Vagina (tissue), 2 donors: Measurements from ENCODE around the gene TPST1. TPM values are rescaled to one million over a fixed set of nuclear protein-coding genes. Genes with fewer than 3 reads are reported as not detected.

ENCODE experiments used
- DNase-seq, 2 donors: peaks; one replicate each; pipeline ENCODE4 v3.0.0-alpha.2; 2017; ENCODE audit errors: extremely low spot score in 2 of 2
- H3K27ac ChIP-seq: fragments of 200-600 bp; sonication (generic); one replicate; pipeline ENCODE4 v1.5.1; 2019
- H3K27me3 ChIP-seq: fragments of 200-600 bp; sonication (generic); one replicate; pipeline ENCODE4 v1.5.1; 2019
- H3K36me3 ChIP-seq, 2 donors: fragments of 200-600 bp; sonication (generic); one replicate each; pipeline ENCODE4 v1.5.1; 2017 to 2019
- H3K4me1 ChIP-seq: fragments of 200-600 bp; sonication (generic); one replicate; pipeline ENCODE4 v1.5.1; 2019
- H3K4me3 ChIP-seq, 2 donors: fragments of 200-600 bp; sonication (generic); 1 replicate in 1 of 2; 2 replicates in 1 of 2; pipeline ENCODE4 v1.5.1; 2016 to 2019
- H3K9me3 ChIP-seq: fragments of 200-600 bp; sonication (generic); one replicate; pipeline ENCODE4 v1.5.1; 2019
- CTCF ChIP-seq, 3 experiments: fragments of 450-650 bp in 2 of 3; fragments of 200-600 bp in 1 of 3; sonication (generic) in 1 of 3; IDR thresholded peaks; one replicate each; pipeline ENCODE4 v1.5.1; 2017 to 2019; ENCODE audit warnings: antibody characterized with exemption in 3 of 3, mild to moderate bottlenecking in 2 of 3, moderate library complexity in 2 of 3
- POLR2A ChIP-seq, 2 donors: fragments of 450-650 bp; IDR thresholded peaks; one replicate each; pipeline ENCODE4 v1.6.1; 2017; ENCODE audit warnings: antibody characterized with exemption in 2 of 2, mild to moderate bottlenecking in 2 of 2, moderate library complexity in 2 of 2
- POLR2AphosphoS5 ChIP-seq, 2 donors: sonication (generic); formaldehyde crosslinking; IDR thresholded peaks; one replicate each; pipeline ENCODE4 v1.9.0; 2017; ENCODE audit warnings: antibody characterized with exemption in 2 of 2, mild to moderate bottlenecking in 2 of 2, low read depth in 1 of 2; ENCODE audit not compliant: insufficient read depth in 1 of 2
- intact Hi-C: fragments of 100-400 bp; cut with DNase I; formaldehyde crosslinking; loops from one replicate; pipeline ENCODE4 v1.15.1; 2023
- total RNA-seq: library from RNA; depleted of rRNA; stranded (reverse); fragments of >200 nt; gene quantifications from one replicate; pipeline ENCODE4 v1.2.3, GENCODE V29; 2016

Gene TPST1
- total RNA-seq, 1 donor from 2014 or later: 52.3 TPM

GRCh38 chr7:66188645-66189044 is 16.5 kb upstream of the TPST1 start:
- DNase-seq: no peak
- H3K4me3 ChIP-seq: no peak overlapping the region
- H3K9me3 ChIP-seq: no peaks in the 10 kb centered on the region
- TF ChIP-seq POLR2A (IDR thresholded peaks at IDR 0.05) (no peak), POLR2AphosphoS5 (IDR thresholded peaks at IDR 0.05; ENCODE audit: insufficient read depth in 1 of 2, low read depth in 1 of 2) (no peak), CTCF (IDR thresholded peaks at IDR 0.05) (no peak)
- H3K4me1 ChIP-seq: peaks cover 5% of the 10 kb centered on the region
- H3K27ac ChIP-seq: no peak overlapping the region
- H3K36me3 ChIP-seq: no peaks in the 10 kb centered on the region
- intact Hi-C loops: no loop called here
- H3K27me3 ChIP-seq: no peaks in the 10 kb centered on the region

GRCh38 chr7:66189695-66190503 is 15.2 kb upstream of the TPST1 start:
- H3K4me1 ChIP-seq: peaks cover 5% of the 10 kb centered on the region
- TF ChIP-seq POLR2AphosphoS5 (IDR thresholded peaks at IDR 0.05; ENCODE audit: insufficient read depth in 1 of 2, low read depth in 1 of 2) (no peak), CTCF (IDR thresholded peaks at IDR 0.05) (no peak), POLR2A (IDR thresholded peaks at IDR 0.05) (no peak)
- no peaks in the 10 kb centered on the region for H3K9me3 ChIP-seq
- intact Hi-C loops: no loop called here
- H3K36me3 ChIP-seq: no peaks in the 10 kb centered on the region
- no peaks in the 10 kb centered on the region for H3K27me3 ChIP-seq
- no peak overlapping the region for H3K27ac ChIP-seq
- no peak overlapping the region for H3K4me3 ChIP-seq
- no peak for DNase-seq

GRCh38 chr7:66190504-66190857 is 14.7 kb upstream of the TPST1 start:
- peaks cover 5% of the 10 kb centered on the region for H3K4me1 ChIP-seq
- no peak overlapping the region for H3K4me3 ChIP-seq
- H3K27ac ChIP-seq: no peak overlapping the region
- no peak for DNase-seq
- H3K36me3 ChIP-seq: no peaks in the 10 kb centered on the region
- no peaks in the 10 kb centered on the region for H3K9me3 ChIP-seq
- H3K27me3 ChIP-seq: no peaks in the 10 kb centered on the region
- intact Hi-C loops: no loop called here
- no peak for TF ChIP-seq CTCF (IDR thresholded peaks at IDR 0.05)

- TF ChIP-seq POLR2A (IDR thresholded peaks at IDR 0.05) (no peak), CTCF (IDR thresholded peaks at IDR 0.05) (no peak), POLR2AphosphoS5 (IDR thresholded peaks at IDR 0.05; ENCODE audit: insufficient read depth in 1 of 2, low read depth in 1 of 2) (no peak)
- Histone ChIP-seq H3K27me3 (no peaks in the 10 kb centered on the region), H3K4me1 (no peaks in the 10 kb centered on the region), H3K4me3 (no peak overlapping the region), H3K27ac (no peak overlapping the region), H3K36me3 (no peaks in the 10 kb centered on the region), H3K9me3 (no peaks in the 10 kb centered on the region)
- intact Hi-C loops: no loop called here
- no peak for DNase-seq
These were observed 11.9 kb upstream of the TPST1 start for GRCh38 chr7:66193146-66193725.

GRCh38 chr7:66198469-66198868 is 6.7 kb upstream of the TPST1 start:
- DNase-seq: no peak
- intact Hi-C loops: no loop called here
- no peaks in the 10 kb centered on the region for H3K9me3 ChIP-seq

More at GRCh38 chr7:66198469-66198868, 6.7 kb upstream of the TPST1 start:
- no peak for TF ChIP-seq CTCF (IDR thresholded peaks at IDR 0.05)
- TF ChIP-seq POLR2AphosphoS5 (IDR thresholded peaks at IDR 0.05; ENCODE audit: insufficient read depth in 1 of 2, low read depth in 1 of 2): no peak
- no peak for TF ChIP-seq POLR2A (IDR thresholded peaks at IDR 0.05)
- H3K27me3 ChIP-seq: no peaks in the 10 kb centered on the region
- H3K36me3 ChIP-seq: no peaks in the 10 kb centered on the region
- no peaks in the 10 kb centered on the region for H3K4me1 ChIP-seq
- no peak overlapping the region for H3K4me3 ChIP-seq
- H3K27ac ChIP-seq: no peak overlapping the region
